AG08395 (cell line): ENCODE measurements around the gene SFMBT2.
A peak's percentile ranks its signal among the peaks of the same experiment; 100 is the strongest.

ENCODE experiments used
- DNase-seq: peaks from one replicate; pipeline ENCODE4 v3.0.0; 2012; ENCODE audit warnings: mixed read lengths, low spot score

SFMBT2 gene

DNA sequence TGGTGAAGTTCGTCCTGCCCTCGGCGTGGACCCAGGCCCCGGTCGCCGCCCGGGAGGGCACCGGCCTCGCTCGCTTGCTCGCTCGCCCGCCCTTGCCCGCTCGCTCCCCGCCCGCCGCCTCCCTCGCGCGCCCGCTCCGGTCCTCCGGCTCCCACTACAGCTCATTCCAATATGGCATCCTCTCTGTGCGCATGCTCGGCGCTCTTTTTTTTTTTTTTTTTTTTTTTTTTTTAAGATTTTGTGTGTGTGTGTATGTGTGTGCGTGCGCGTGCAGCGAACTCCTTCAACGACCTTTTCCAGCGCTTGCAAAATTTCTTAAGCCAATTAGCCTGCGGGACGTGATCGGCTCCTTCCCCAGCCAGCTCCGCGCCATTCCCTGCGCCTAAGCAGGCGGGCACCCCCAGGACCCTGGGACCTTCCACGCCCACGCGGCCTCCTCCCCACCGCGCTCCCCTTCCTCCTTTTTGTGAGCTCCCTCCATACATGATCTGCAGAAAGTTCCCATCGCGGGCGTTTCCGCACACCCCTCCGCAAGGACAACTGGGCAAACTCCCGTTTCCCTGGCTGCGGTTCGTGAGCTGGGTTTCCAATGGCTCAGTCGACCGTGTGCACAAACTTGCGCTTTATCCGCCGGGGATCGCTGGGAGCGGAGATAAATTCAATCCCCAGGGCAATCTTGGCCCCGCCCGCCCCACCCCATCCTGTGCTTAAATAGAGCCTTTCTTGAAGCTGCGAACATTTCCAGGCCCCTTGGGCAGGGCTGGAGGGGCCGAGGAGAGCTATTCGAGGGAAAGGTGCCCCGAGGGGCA lies at the start of gene SFMBT2:
Gene SFMBT2, minus strand, starts transcription at position 173 of the 809 bp plus-strand sequence. CDS start 29,136 bp downstream, outside the sequence.
- peak; percentile 81 for DNase-seq

DNA sequence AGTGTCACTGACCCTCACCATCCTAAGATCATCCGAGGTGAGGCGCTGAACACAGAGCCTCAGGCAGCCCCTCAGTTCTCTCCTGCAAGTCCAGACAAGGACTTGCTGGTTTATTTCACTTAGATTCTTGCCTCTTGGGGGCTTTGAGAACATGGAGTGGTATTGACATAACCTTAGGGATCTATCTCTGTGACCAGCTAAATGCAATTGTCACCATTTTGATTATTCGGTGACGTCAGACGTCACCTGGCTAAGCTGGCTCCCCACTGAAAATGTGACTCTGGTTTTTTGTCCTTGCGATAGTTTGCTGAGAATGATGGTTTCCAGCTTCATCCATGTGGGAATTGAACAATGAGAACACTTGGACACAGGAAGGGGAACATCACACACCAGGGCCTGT lies 49.2 kb upstream of the SFMBT2 start:
- DNase-seq: no peak

DNA sequence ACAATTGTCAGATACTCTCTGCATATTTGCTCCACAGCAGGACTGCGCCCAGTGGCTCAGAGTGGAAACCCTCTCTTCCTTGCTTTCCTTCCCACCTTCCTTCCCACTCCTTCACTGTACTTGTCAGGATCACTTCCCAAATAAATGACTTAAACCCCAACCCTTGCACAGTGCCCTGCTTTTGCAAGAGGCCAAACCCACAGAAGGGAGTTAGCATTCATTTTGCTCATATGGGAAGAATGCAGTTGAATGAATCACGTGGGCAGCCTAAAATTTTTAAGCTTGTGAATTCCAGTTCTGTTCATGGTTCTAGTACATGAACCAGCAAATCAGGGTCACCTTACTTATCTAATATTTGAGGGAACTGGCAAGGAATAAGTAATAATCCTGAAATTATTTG lies 47.7 kb upstream of the SFMBT2 start:
- DNase-seq: peak; percentile 24

DNA sequence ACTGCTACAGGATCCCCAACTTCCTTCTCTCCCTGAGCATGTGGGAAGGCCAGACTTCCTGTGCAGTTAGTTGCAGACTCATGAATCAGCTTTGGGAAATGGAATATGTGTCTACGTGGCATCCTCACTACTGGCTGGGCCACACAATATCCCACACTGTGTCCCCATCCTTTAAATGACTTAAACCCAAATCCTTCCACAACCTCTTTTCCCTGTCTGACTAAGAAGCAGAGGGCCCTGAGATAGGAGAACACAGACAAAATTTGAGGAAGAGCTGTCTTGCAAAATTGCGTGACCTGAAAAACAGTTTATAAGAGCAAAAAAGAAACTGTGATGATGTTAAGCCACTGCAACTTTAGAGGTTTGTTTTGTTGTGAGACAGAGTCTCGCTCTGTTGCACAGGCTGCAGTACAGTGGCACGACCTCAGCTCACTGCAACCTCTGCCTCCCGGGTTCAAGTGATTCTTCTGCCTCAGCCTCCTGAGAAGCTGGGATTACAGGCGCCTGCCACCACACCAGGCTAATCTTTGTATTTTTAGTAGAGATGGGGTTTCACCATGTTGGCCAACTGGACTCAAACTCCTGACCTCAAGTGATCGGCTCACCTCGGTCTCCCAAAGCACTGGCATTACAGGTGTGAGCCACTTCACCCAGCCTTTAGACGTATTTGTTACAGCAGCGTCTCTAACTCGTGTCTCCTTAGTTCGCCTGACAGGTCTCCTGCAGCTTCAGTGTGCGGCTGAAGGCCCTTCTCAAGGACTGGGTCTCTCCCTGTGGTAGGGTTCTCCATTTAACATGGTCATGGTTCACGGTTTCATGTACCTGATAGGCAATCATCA lies 46.9 kb upstream of the SFMBT2 start:
- DNase-seq: no peak

DNA sequence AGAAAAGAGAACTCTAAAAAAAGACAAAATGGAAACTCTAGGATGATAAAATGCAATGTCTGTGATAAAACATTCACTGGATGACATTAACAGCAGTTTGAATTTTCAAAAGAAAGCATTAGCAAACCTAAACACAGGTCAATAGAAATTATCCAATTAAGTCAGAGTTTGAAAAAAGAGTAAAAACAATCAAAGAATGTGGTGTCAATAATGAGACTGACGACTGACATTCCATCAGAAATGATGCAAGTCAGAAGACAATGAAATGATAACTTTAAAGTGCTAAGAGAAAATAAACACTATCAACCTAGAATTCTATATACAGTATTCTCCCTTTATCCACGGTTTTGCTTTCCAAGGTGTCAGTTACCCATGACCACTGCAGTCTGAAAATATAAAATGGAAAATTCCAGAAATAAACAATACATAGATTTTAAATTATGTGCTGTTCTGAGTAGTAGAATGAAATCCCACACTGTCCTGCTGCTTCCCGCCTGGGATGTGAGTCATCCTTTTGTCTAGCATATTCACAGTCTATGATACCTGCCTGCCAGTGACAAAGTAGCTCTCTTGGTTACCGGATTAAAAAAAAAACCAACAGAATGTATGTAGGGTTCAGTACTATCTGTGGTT lies 38.3 kb upstream of the SFMBT2 start:
- DNase-seq: no peak

DNA sequence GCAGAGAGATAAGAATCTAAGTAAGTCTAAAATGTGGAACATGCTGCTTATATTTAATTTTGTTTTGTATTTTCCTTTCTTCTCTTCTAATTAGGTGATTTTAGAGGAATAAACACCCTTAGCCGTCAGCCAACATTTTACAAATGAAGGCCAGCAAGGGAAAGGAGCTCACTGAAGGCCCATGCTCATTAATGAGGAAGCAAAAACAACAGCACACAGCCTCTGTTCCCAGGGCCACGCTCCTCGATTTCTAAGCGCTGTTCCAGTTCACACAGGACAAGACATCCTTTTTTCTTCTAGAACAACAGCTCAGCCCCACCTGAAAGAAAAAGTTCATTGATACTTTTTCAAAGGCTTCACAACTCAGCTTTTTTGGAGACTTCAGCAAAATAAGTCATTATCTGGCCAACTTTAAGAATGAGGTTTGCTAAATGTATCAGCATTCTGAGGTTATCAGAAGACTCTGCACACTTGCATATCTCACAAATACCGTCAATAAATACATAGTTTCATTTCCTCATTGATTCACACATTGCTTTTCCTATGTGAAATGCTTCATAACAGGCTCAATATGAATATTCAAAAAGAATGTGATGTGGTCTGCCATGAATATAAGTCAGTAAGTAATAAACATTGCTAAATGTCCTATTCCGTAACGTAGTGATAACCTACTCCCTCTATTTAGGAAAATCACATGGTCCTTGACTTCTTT lies 34.8 kb upstream of the SFMBT2 start:
- DNase-seq: no peak

DNA sequence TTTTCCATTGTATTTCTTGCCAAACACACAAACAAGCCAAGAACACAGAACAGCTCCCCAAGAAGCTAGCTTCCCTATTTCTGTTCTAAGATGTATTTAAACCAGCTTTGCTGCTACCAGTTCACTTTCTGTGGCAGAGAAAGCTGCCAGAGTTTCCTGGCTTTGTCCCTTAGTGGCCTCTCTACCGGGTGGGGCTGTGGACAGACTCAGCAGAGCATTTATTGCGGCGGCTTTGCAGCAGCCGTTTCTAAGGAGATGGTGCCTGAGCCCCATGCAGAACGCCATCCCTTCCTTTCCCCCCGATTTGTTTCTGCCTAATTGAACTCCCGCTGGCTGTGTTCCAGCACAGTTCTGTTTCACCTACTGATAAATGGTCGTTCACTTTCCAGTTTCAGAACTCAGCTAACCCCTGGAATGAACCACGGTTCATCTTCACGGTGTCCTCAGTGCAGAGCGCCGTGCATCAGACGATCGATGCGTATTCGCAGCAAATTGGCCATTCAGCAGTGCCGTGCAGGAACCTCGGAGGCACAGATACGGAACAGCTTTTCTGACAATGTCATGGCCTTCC lies 33.8 kb upstream of the SFMBT2 start:
- no peak for DNase-seq

DNA sequence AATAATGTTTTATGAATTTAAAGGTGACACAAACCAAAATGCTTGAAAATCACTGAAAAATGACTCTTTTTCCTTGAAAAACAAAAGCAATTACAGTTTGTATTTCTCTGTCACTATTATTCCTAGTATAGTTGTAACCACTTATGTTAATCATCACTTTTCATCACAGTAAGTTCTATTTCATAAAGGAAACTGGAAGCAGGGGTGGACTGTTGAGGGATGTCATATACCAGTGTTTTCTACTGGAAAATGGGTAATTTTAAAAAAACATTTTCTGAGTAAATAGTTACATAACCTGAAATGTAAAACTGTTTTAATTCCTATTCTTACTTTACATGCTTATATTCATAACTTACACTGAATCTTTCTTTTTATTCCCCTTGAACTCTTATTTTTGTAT lies 32.2 kb upstream of the SFMBT2 start:
- DNase-seq: no peak

DNA sequence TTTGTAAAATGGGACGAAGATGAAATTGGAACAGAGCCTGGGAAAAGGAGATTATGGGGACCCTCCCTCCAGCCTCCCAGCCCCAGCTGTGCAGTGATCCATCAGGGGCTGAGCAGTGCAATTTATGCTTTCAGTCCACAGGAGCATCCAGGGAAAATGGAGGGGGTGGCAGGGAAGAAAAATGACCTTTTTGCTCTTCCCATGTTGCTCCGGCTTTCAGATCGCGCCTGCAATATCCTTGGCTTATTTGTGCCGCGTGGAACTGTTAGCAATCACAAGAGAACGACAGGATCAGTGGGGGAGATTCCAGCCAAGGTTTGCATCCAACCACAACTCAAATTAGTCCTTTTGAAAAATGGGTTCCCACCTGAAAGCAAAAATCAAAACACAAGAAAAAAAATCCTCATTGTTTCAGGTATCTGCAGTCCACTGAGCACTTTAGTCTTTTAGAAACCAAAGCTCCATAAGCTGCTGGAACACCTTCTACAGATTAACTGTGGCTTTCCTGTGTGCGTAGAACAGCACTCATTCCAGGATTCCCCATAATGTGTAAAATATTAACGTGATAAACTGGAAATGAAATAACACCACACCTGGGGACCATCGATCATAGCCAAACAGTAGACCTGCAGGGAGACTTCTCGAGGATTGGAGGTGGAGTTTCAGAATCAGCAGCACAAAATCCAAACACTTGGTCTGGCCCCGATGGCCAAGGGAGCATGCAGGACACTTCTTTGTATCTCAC lies 30.7 kb upstream of the SFMBT2 start:
- no peak for DNase-seq

DNA sequence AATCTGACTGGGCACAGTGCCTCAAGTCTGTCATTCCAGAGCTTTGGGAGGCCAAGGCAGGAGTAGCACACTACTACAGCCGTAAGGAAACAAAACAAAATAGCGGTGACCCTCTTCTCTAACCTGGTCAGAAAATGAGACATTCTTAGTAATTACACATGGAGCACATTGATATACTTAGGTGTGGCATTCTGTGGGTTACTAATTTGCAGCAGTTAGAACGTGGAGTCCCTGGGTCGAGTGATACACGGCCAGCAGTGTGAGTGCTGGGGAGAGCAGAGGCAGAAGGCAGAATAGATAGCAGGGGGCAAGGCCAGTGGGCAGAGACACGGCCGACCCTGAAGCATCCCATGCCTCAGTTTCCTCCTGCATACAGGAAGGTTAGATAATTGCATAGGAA lies 28.9 kb upstream of the SFMBT2 start:
- no peak for DNase-seq

DNA sequence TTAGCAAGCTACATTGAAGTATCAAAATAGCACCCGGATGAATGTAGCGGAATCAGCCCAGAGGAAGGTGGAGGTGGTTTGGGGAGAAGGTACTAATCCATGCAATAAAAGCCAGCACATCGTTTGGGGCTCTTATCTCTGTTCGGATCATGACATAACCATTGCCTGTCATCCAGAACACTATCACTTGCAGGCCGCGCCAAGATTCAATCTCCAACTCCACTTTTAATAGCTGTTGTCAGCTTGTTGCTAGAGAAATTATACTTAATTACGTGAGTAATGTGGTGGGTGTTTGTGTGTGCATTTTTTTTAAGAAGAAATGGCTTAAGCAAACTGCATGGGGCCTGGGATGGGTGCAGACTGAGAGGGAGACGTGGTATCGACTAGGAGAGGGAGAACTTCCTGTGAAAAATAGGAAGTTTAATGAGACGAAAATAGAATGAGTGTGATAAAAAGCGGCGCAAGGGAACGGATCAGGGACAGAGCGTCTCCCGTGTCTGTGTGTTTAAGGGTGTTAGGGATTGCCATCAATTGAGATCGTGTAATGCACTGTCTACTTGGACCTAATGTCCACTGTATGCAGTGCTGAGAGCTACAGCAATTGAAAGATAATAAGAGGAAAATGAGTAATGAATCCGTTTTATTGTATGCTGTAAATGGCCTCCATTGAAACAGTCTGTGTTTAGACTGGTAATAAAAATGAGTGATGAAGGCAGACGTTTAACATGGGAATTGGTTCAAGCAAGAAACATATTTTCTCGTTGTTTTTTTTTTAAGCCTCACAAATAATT lies 27.6 kb upstream of the SFMBT2 start:
- no peak for DNase-seq

DNA sequence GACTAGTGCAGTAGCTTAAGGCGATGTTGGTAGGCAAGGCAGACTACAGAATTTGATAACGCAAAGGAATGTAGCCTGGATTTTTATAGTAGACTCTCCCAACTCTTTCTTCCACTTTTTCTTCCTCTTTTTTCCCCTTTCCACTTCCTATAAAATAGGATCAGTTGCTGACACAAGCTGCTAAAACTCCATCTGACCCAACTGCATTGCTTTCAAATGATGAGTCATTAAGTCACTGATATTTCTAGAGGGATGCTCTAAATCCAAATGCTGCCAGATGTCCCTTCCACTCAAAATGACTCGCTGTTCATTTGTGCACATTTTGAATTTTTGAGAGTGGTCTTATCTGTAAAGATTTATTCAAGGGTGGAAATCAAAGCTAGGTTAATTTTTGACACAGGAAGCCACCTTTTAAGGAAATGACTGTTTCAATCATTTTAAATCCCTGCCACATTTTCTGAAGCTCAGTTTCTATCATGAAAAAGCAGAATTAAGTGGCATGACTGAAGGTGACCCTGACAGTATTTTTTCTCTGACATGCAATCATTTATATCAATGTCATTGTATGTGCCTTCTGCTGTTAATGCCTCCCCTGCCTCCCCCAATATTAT lies 25.8 kb upstream of the SFMBT2 start:
- DNase-seq: no peak

DNA sequence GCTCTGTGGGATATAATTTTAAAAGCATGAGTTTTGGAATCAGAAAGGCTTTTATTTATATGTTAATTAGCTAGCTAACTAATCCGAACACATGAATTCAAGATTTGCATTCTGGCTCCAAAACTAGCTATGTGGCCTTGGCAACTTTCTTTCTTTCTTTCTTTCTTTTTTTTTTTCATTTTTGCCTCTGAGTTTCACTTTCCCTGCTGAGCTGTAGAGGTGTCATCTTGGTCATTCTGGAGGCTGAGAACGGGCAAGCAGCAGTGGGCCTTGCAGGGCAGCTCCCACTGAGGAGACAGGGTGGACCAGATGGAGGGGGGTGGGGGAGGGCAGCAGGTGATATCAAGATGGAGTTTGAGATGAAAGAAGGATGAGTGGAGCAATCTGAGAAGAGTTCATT lies 24.8 kb upstream of the SFMBT2 start:
- no peak for DNase-seq

DNA sequence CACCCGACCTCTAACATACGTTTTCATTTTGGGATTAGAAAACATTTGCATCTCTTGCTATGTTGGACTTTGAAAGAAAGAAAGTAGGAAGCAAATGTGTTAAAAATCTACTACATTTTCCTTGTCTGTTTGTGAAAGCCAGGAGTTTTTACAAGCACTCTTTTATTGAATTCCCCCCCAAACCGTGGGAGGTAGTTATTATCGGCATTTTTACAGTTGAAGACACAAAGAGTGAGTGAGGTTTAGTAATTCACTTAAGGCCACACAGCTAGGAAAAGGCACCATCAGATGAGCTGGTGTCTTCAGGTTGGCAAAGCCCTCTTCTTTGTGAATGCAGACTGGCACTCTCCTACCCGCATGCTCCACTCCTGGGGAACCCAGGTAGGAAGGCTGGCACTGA lies 23.5 kb upstream of the SFMBT2 start:
- DNase-seq: no peak

DNA sequence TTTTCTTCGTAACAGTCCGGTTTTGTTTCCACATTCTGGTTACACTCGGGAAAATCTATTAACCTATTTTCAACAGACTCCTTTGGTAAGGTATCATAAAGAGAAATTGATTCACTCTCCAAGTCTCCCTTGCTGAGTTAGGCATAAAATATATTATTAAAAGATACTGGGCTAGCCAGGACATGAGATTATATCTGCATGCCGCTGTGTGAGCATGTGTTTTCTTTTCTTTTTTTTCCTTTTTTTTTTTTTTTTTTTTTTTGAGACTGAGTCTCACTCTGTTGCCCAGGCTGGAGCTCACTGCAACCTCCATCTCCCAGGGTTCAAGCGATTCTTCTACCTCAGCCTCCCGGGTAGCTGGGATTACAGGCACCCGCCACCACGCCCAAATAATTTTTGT lies 23.0 kb upstream of the SFMBT2 start:
- no peak for DNase-seq

DNA sequence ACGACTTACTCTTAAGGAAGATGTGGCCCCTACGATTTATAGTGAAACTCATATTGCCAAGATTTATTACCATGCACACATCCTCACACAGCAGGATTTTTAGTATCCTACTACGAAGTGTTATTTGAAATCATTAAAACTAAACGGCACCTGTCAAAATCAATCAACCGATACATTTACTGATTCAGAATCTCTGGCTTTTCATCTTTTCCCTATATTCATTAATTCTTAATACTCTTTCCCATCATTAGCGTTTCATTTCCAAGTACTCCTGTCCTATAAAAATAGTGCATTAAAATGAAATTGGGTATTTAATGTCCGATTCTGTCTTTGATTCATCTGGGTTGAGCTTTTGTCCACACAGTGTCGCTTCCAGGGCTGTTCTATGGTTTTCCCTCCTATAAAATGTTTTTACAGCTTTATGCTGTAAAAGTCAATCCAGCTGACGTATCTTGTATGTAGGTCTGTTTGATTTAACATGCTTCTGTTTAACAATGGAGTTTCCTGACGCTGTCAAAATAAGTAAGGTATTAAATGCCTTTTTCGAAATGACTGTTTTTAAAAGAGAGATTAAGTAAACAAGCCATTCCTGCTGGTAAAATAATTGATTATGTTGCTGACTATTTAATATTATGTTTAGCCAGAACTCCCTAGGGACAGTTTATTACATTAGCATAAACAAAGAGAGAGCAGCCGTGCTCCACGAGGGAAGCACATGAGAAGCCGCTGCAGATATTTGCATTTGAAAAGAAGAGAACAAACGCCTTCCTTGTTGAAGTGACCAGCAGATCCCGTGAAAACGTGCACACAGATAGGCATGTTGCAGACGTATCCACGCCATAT lies 22.3 kb upstream of the SFMBT2 start:
- no peak for DNase-seq

DNA sequence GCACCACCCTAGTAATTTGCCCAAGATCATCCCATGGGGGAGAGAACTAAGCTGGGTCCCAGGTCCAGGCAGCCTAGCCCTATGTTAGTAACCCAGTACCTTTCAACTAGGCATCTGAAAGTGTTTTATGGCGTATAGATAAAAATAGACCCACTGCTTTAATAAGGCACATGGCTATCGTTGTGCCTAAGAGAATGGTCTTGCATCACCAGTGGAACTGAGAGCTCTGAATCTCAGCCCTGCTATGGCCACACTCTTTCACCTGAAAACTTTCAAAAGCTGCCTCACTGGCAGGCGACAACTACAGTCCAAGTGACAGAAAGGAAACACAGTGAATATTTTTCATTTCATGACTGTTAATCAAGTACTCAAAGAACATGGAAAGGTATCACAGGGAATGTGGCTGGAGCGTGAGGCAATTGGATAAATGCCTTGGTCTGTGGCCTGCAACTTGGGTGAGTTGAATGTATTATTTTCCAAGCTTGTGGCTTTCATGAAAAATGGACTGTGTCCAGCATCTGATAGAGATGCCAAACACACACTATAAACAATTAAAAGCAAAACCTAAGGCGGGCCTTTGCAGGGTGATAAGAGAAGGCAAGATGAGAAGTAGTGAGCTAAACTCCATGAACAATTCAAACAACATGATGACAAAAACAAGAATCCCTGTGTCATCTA lies 18.0 kb upstream of the SFMBT2 start:
- DNase-seq: no peak

DNA sequence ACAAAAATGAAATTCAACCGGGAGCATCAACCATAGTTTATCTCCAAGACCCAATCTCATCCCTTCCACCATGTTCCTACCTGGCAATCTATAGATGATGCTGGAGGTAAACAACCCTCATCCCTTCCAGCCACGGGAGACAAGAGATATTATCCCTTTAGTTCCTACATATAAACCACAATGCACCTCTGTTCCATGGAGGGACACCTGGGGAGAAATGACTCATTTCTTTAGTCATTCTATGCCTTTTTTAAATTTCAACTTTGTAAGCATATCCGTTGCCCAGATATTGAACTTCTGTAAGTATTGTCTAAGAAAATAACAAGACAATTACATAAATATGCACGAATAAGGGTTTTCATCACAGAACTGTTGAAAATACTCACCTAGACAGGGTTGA lies 15.5 kb upstream of the SFMBT2 start:
- no peak for DNase-seq
